ENCODE measurements around the gene GPR78. TPM values are rescaled to one million over a fixed set of nuclear protein-coding genes. Genes with fewer than 3 reads are reported as not detected.

Gene GPR78
- total RNA-seq, 1 experiment from 2014 or later = 5.7 TPM

DNA sequence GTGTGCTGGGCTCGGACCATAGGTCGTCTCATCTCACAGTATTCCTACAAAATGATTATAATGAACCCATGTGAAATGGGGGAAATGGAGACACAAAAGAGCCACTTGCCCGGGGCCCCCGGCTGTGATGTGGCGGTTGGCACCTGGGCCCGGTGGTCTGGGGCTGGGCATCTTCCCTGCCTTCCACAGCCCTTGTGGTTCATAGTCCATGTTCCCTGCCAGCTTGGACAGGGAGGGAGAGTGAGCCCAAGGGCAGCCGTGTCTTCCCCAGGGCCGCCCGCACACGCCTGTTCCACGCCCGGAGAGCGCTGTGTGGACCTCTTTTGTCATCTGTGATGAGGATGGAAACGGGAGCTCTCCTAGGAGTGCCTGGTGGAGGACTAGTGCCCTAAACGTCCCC is 17.6 kb downstream of the GPR78 start (continued):
- TF ChIP-seq USF2 (CRISPR knock-in tag; IDR thresholded peaks at IDR 0.05) = no peak
- no peak for TF ChIP-seq FOXP1 (CRISPR knock-in tag; IDR thresholded peaks at IDR 0.05; ENCODE audit: borderline replicate concordance)
- TF ChIP-seq CTCF (IDR thresholded peaks at IDR 0.05) = no peak

- CTCF ChIA-PET = interaction anchor here (1.4 to 3.6 kb wide), 3 partner anchors 9 to 130 kb away, joined by 3 to 39 read pairs (median 10); no protein-coding TSS in a partner anchor
- peaks cover 4% of the 10 kb centered on the region; the same call in 1 of the 2 replicates for H3K36me3 Mint-ChIP-seq
Observed at GRCh38 chr4:8598391-8599090, 18.3 kb downstream of the GPR78 start.

DNA sequence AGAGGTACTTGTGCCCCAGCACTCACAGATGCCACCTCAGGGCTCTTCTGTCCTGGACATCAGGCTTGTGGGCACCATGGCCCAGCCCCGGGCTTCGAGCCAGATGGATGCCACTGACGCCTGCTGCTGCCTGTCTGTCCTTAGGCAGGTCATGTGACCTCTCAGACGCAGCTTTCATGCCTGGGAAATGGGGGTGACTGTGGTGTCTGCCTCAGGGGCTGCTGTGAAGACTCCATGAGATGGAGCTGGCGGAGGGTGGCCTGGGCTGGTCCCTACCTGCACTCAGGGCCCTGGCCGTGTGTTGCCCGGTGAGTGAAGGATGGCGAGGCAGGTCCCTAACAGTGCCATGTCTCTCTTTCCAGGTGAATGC is 18.9 kb downstream of the GPR78 start:
- Mint-ChIP-seq H3K36me3 (peaks cover 4% of the 10 kb centered on the region; the same call in 1 of the 2 replicates), H3K4me3 (no peak overlapping the region), H3K9me3 (no peaks in the 10 kb centered on the region), H3K27ac (no peak overlapping the region), H3K27me3 (ENCODE audit: low read depth) (no peaks in the 10 kb centered on the region), H3K4me1 (peaks cover 4% of the 10 kb centered on the region)
- CTCF ChIA-PET = interaction anchor here (3.6 kb wide), 1 partner anchor 9 kb away, joined by 39 read pairs; no protein-coding TSS in a partner anchor
- POLR2A ChIA-PET = no interaction called here
- TF ChIP-seq, protein P1, sequence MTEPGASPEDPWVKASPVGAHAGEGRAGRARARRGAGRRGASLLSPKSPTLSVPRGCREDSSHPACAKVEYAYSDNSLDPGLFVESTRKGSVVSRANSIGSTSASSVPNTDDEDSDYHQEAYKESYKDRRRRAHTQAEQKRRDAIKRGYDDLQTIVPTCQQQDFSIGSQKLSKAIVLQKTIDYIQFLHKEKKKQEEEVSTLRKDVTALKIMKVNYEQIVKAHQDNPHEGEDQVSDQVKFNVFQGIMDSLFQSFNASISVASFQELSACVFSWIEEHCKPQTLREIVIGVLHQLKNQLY (CRISPR knock-in tag; IDR thresholded peaks at IDR 0.05) = no peak
- TF ChIP-seq USF2 (CRISPR knock-in tag; IDR thresholded peaks at IDR 0.05) = peak; percentile 35; the same call in 1 of the 2 replicates
- no peak for DNase-seq (ENCODE audit: low spot score)
- no peak for ATAC-seq

More at GRCh38 chr4:8598391-8599090, 18.3 kb downstream of the GPR78 start:
- Mint-ChIP-seq H3K27me3 (ENCODE audit: low read depth) (no peaks in the 10 kb centered on the region), H3K9me3 (no peaks in the 10 kb centered on the region), H3K4me3 (no peak overlapping the region), H3K4me1 (peaks cover 10% of the 10 kb centered on the region), H3K27ac (no peak overlapping the region)
- ATAC-seq (no peak), DNase-seq (ENCODE audit: low spot score) (no peak)
- POLR2A ChIA-PET = no interaction called here
- TF ChIP-seq RELA (CRISPR knock-in tag; IDR thresholded peaks at IDR 0.05; ENCODE audit: borderline replicate concordance) = no peak
- TF ChIP-seq CDX4 (CRISPR knock-in tag; IDR thresholded peaks at IDR 0.05; ENCODE audit: borderline replicate concordance) = no peak
- no peak for TF ChIP-seq FOXP4 (CRISPR knock-in tag; IDR thresholded peaks at IDR 0.05)
- no peak for TF ChIP-seq ZNF263 (CRISPR knock-in tag; IDR thresholded peaks at IDR 0.05; ENCODE audit: low read depth)
- TF ChIP-seq, protein P2, sequence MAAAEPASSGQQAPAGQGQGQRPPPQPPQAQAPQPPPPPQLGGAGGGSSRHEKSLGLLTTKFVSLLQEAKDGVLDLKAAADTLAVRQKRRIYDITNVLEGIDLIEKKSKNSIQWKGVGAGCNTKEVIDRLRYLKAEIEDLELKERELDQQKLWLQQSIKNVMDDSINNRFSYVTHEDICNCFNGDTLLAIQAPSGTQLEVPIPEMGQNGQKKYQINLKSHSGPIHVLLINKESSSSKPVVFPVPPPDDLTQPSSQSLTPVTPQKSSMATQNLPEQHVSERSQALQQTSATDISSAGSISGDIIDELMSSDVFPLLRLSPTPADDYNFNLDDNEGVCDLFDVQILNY (CRISPR knock-in tag; IDR thresholded peaks at IDR 0.05) = no peak
- no peak for TF ChIP-seq ZNF232 (CRISPR knock-in tag; IDR thresholded peaks at IDR 0.05)
- TF ChIP-seq NR3C1 (CRISPR knock-in tag; conservative IDR thresholded peaks at IDR 0.05; ENCODE audit: low read depth) = no peak
- no peak for TF ChIP-seq ZNF317 (CRISPR knock-in tag; IDR thresholded peaks at IDR 0.05; ENCODE audit: borderline replicate concordance, low read depth)
- no peak for TF ChIP-seq TEAD1 (CRISPR knock-in tag; IDR thresholded peaks at IDR 0.05)
